Panc1 (cell line): ENCODE data around the gene AKAP9.

Experiments
- CTCF ChIP-seq: fragments of 450-650 bp; IDR thresholded peaks from 2 replicates; pipeline ENCODE4 v1.5.1; 2017; ENCODE audit warnings: mild to moderate bottlenecking
- POLR2AphosphoS5 ChIP-seq: IDR thresholded peaks from 2 replicates; pipeline ENCODE4 v1.6.1; 2012; ENCODE audit warnings: mild to moderate bottlenecking, low read depth, low read length, moderate library complexity
- REST ChIP-seq, 2 experiments: IDR thresholded peaks; 2 replicates each; pipeline ENCODE4 v1.6.1; 2011 to 2012; ENCODE audit warnings: low read depth in 2 of 2, control low read depth in 1 of 2, low read length in 1 of 2, mild to moderate bottlenecking in 1 of 2, moderate library complexity in 1 of 2; ENCODE audit not compliant: insufficient read depth in 1 of 2
- SIN3A ChIP-seq: IDR thresholded peaks from 2 replicates; pipeline ENCODE4 v1.6.1; 2012; ENCODE audit warnings: low read depth, mild to moderate bottlenecking, low read length, moderate library complexity, borderline replicate concordance; ENCODE audit not compliant: insufficient read depth
- TCF7L2 ChIP-seq: IDR thresholded peaks from 2 replicates; pipeline ENCODE4 v1.6.1; 2011; ENCODE audit warnings: mild to moderate bottlenecking, low read depth, low read length, inconsistent platforms

- TF ChIP-seq CTCF (no peak), POLR2AphosphoS5 (no peak), REST (IDR thresholded peaks at IDR 0.05; ENCODE audit: insufficient read depth in 1 of 2, low read depth in 2 of 2, low read length in 1 of 2) (no peak), SIN3A (no peak), TCF7L2 (no peak)
Observed at GRCh38 chr7:91957232-91957631, 16.6 kb downstream of the AKAP9 start.
